GM21576 (cell line): ENCODE measurements around the gene RDH5.

Source experiments
- ATAC-seq: cut with Tn5 transposase; IDR thresholded peaks from one replicate; pipeline ENCODE4 v1.9.1; 2021; ENCODE audit warnings: mild to moderate bottlenecking, moderate library complexity; ENCODE audit not compliant: unreplicated experiment

Gene RDH5

DNA sequence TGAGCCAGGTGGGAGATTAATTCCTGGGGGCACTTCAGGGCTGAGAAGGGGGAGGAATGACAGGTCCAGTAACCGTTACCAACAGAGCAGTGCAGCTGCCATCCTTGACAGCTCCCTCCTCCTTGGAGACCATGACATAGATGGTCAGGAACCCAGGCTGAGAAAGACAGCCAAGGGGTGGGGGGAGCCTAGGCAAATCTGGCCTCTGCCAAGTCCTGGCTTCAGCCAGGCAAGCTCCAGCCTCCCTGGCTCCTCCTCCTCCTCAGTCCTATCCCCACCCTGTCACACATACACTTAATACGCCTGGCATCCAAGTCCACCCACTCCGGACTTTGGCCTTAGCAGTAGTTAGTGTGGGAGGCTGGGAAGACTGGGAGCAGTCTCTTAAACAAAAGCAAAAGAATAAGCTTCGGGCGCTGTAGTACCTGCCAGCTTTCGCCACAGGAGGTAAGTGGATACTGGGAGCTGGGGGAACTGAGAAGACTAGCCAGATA, at the start of gene RDH5:
RDH5 (plus strand) TSS at position 323 of the 494 bp plus-strand sequence. CDS start 792 bp downstream, outside the sequence.
- ATAC-seq: no peak

- ATAC-seq: no peak
These were observed 48.4 kb upstream of the RDH5 start for GRCh38 chr12:55671746-55672145.

- ATAC-seq: peak; percentile 99
These were observed 46.6 kb upstream of the RDH5 start for GRCh38 chr12:55673638-55674037.

DNA sequence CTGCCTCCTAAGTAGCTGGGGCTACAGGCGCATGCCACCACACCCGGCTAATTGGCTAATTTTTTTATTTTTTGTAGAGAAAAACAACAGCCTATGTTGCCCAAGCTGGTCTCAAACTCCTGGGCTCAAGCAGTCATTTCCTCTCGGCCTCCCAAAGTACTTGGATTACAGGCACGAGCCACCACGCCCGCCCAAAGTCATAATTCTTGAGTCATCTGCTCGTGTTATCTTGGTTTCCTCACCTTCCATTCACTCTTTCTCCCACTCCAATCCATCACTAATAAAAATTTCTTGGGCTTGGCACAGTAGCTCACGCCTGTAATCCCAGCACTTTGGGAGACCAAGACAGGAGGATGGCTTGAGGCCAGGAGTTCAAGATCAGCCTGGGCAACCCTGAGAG, 44.5 kb upstream of the RDH5 start:
- no peak for ATAC-seq

GRCh38 chr12:55676707-55677106, 43.5 kb upstream of the RDH5 start:
- ATAC-seq: no peak

DNA sequence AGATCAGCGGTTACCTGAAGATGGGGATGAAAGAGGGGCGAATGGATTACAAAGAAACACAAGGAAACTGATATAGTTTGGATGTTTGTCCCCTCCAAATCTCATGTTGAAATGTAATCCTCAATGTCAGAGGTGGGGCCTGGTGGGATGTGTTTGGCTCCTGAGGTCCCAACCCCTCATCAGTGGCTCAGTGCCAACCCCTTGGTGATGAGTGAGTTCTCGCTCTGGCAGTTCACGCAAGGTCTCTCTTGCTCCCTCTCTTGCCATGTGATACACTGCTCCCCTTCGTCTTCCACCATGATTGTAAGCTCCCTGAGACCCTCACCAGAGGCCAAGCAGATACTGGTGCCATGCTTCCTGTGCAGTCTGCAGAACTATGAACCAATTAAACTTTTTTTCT, 40.5 kb upstream of the RDH5 start:
- ATAC-seq: no peak

- ATAC-seq: no peak
These were observed 38.8 kb upstream of the RDH5 start for GRCh38 chr12:55681142-55682077.

GRCh38 chr12:55682087-55682796, 38.0 kb upstream of the RDH5 start:
- ATAC-seq: no peak

GRCh38 chr12:55683676-55684075, 36.5 kb upstream of the RDH5 start:
- no peak for ATAC-seq

GRCh38 chr12:55684761-55685370, 35.3 kb upstream of the RDH5 start:
- no peak for ATAC-seq

DNA sequence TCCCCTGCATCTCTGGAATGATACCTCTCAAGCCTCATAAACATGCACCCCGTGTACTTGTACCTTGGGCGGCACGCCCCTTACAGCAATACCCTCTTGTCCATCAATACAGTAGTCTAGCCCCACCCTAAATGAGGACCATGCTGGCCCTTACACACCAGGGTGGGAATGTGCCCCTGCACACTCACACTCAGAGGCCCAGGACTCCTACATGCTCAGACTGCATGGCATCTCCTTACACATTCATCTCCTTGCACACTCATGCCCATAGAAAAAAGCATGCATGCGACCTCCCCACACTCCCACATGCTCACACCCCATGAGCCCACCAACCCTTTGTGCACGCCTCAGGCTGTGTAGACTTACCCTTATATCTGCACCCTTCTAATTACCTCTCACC, 34.5 kb upstream of the RDH5 start:
- ATAC-seq: no peak

DNA sequence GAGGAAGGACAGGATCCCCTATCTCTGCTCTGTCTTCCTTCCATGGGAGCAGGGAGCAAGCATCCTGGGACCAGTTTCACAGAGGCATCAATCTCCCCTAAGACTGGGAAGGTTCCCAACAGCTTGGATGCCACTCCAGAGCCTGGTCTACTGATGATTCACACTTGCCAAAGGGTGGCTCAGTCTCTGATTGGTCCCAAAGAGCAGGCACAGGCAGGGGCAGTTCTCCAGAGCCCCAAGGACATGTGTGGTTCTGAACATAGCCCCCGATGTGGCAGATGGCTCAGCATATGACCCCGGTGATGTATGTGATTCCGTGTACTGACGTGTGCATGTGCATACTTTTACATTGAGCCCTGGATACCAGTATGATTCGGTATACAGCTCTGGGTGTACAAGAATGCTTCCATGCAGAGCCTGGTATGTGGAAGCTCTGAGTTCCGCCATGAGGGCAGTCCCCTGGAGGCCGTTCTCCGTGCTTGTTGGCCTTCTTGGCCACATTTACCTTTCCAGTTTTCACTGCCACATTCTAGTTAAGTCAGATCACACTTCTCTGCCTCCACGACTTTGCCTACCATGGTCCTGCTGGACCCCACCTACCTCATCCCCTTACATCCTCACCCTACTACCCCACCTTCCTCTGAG, 33.7 kb upstream of the RDH5 start:
- no peak for ATAC-seq

GRCh38 chr12:55687746-55688145, 32.4 kb upstream of the RDH5 start:
- ATAC-seq: no peak

GRCh38 chr12:55688716-55689655, 31.2 kb upstream of the RDH5 start:
- no peak for ATAC-seq

DNA sequence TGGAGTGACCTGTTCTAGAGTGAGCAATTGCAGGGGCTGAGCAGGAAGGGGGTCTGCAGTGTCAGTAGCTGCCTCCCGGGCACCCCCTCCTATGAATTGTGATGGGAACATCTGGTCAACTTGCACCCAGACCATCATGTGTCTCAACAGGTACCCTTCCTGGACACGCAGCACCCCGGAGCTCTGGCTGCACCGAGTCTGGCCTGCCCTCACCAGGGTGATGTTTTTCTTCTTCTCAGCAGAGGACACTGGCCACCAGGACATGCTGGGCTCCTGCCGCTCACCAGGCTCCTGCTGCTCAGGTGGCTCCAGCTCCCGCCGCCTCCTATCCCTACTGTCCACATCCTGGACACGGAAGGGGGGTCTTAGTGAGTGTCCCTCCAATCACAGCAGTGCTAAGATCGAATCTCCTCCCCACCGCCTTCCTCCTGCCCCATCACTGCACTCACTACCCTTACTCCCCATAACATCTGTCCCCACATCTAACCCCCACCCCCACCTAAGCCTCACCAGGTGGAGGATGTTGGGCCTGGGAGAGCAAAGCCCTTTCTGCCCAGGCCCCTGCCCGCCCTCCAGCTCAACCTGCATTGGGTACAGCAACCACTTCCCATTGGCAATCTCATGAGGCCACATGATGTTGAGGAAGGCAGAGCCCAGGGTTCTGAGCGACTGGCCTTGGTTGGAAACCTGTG, 27.4 kb upstream of the RDH5 start:
- no peak for ATAC-seq

GRCh38 chr12:55693323-55694187, 26.6 kb upstream of the RDH5 start:
- ATAC-seq: no peak

- ATAC-seq: no peak
These were observed 26.0 kb upstream of the RDH5 start for GRCh38 chr12:55694188-55694515.

GRCh38 chr12:55694651-55695050, 25.5 kb upstream of the RDH5 start:
- no peak for ATAC-seq
